Activated CD4-positive, alpha-beta memory T cell treated with anti-CD3 and anti-CD28 coated beads for 36 hours (primary cell): ENCODE data around the gene POLR1A. TPM values are rescaled to one million over a fixed set of nuclear protein-coding genes. Genes with fewer than 3 reads are reported as not detected.

Source experiments
- CTCF ChIA-PET: fragments of 350-600 bp; sonication (Branson Sonifier 250); formaldehyde crosslinking; loops from one replicate; lab custom pipeline; 2021; ENCODE audit warnings: antibody characterized with exemption, inconsistent platforms; lab: Charles Lee
- POLR2A ChIA-PET: fragments of 350-600 bp; sonication (Branson Sonifier 250); formaldehyde crosslinking; loops from one replicate; lab custom pipeline; 2021; ENCODE audit warnings: antibody characterized with exemption; lab: Charles Lee
- DNase-seq: peaks from one replicate; pipeline ENCODE4 v3.0.0-alpha.2; 2020
- H3K27ac Mint-ChIP-seq: one replicate; pipeline ENCODE4 v1.8.0; 2021; ENCODE audit warnings: mixed read lengths
- H3K27me3 Mint-ChIP-seq: one replicate; pipeline ENCODE4 v1.8.0; 2021; ENCODE audit warnings: mixed read lengths
- H3K36me3 Mint-ChIP-seq: one replicate; pipeline ENCODE4 v1.8.0; 2021; ENCODE audit warnings: mixed read lengths
- H3K4me1 Mint-ChIP-seq: one replicate; pipeline ENCODE4 v1.8.0; 2021; ENCODE audit warnings: low read depth, mixed read lengths
- H3K4me3 Mint-ChIP-seq: one replicate; pipeline ENCODE4 v1.8.0; 2021; ENCODE audit warnings: mild to moderate bottlenecking, mixed read lengths
- H3K9me3 Mint-ChIP-seq: one replicate; pipeline ENCODE4 v1.8.0; 2021; ENCODE audit warnings: mixed read lengths
- intact Hi-C: fragments of 100-400 bp; cut with micrococcal nuclease; formaldehyde crosslinking; loops from one replicate; pipeline ENCODE4 v1.15.1; 2023
- total RNA-seq, 2 experiments: library from RNA; stranded (reverse); gene quantifications; one replicate each; pipeline ENCODE4 v1.2.3, GENCODE V29; 2021

The POLR1A gene
- total RNA-seq, 2 experiments from 2014 or later: 27.2 to 33.8 TPM

DNA sequence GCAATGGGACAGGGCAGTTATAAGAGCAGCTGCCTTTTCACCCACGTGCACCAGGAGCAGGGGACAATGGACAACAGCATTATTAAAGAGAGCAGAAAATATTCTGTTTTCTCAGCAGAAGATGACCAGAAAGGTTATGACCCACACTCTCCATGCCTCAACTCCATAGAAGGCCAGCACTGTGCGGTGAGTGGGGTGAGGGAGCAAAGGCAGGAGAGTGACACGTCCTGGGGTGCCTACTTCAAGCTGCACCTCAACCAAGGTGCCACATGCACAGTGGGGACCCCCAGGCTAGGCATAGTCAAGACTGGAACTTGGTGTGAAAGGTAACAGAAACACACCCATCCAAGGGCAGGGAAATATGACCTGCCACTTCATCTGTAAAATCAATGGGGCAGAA lies 50.4 kb downstream of the POLR1A start:
- Mint-ChIP-seq H3K9me3 (no peaks in the 10 kb centered on the region), H3K36me3 (peaks cover 39% of the 10 kb centered on the region), H3K4me1 (no peaks in the 10 kb centered on the region), H3K27ac (no peak overlapping the region), H3K4me3 (no peak overlapping the region), H3K27me3 (no peaks in the 10 kb centered on the region)
- intact Hi-C loops: no loop called here
- DNase-seq: no peak
- POLR2A ChIA-PET: no interaction called here
- CTCF ChIA-PET: no interaction called here

DNA sequence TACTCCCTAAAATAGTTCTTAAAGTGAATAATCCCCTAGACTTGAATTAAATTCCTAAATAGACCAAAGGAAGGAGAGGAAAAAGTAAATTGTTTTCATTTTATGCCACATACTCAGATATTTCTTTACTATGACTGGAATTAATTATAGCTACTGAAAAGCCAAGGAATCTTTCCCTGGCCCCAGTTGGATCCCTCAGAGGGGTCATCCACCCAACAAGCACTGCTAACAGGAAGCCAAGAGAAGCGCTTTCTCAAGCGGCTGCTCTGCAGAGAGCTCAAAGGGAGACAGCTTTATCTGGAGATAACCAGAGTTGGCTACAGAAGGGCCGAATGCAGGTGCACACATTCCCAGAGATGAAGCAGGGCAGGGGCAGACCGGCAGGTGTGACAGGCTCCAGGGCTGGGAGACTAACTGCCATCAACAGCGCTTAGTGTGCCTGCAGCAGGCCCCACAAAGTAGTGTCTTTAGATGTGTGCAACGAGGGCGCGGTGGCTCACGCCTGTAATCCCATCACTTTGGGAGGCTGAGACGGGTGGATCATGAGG lies 51.1 kb downstream of the POLR1A start:
- no peak for DNase-seq
- Mint-ChIP-seq H3K27me3 (no peaks in the 10 kb centered on the region), H3K9me3 (no peaks in the 10 kb centered on the region), H3K36me3 (peaks cover 38% of the 10 kb centered on the region), H3K27ac (no peak overlapping the region), H3K4me1 (no peaks in the 10 kb centered on the region), H3K4me3 (no peak overlapping the region)
- intact Hi-C loops: no loop called here
- POLR2A ChIA-PET: no interaction called here
- CTCF ChIA-PET: no interaction called here

GRCh38 chr2:86053166-86053565 lies 52.5 kb downstream of the POLR1A start:
- no peaks in the 10 kb centered on the region for H3K9me3 Mint-ChIP-seq
- ChIA-PET CTCF (interaction anchor here (1.0 to 1.6 kb wide), 3 partner anchors 27 to 239 kb away, joined by 3 to 7 read pairs (median 4); no protein-coding TSS in a partner anchor), POLR2A (no interaction called here)
- no peaks in the 10 kb centered on the region for H3K27me3 Mint-ChIP-seq
- peaks cover 38% of the 10 kb centered on the region for H3K36me3 Mint-ChIP-seq
- no peaks in the 10 kb centered on the region for H3K4me1 Mint-ChIP-seq
- H3K27ac Mint-ChIP-seq: no peak overlapping the region
- H3K4me3 Mint-ChIP-seq: no peak overlapping the region
- intact Hi-C loops: no loop called here
- no peak for DNase-seq

- H3K27ac Mint-ChIP-seq: no peak overlapping the region
- no peaks in the 10 kb centered on the region for H3K9me3 Mint-ChIP-seq
- no peaks in the 10 kb centered on the region for H3K27me3 Mint-ChIP-seq
- DNase-seq: no peak
- ChIA-PET POLR2A (no interaction called here), CTCF (interaction anchor here (1.0 to 1.6 kb wide), 3 partner anchors 27 to 239 kb away, joined by 3 to 7 read pairs (median 4); no protein-coding TSS in a partner anchor)
- H3K36me3 Mint-ChIP-seq: peaks cover 38% of the 10 kb centered on the region
- H3K4me3 Mint-ChIP-seq: no peak overlapping the region
- intact Hi-C loops: no loop called here
- H3K4me1 Mint-ChIP-seq: no peaks in the 10 kb centered on the region
Observed at GRCh38 chr2:86052676-86053075, 53.0 kb downstream of the POLR1A start.

DNA sequence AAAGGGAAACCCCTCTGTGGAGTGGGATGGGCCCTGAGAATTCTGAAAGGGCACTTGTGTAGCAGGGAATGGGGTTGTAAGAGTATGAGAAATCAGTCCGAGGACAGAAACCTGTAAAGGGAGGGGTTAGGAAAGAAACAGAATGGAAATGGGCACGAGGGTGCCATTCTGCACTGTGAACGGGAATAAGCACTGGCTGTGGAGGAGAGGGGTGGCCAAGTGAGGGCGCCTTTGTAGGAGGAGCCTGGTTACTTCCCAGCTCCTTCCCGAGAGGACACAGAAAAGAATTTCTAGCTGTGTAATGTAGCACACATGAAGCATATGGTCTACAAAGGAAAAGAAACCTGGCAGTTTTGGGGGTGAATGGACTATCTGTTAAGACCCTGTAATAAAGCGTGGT lies 53.4 kb downstream of the POLR1A start:
- Mint-ChIP-seq H3K27me3 (no peaks in the 10 kb centered on the region), H3K27ac (no peak overlapping the region), H3K36me3 (peaks cover 36% of the 10 kb centered on the region), H3K4me3 (no peak overlapping the region), H3K9me3 (no peaks in the 10 kb centered on the region), H3K4me1 (no peaks in the 10 kb centered on the region)
- ChIA-PET CTCF (interaction anchor here (1.4 to 1.6 kb wide), 2 partner anchors 28 to 225 kb away, joined by 4 to 7 read pairs; no protein-coding TSS in a partner anchor), POLR2A (no interaction called here)
- intact Hi-C loops: no loop called here
- no peak for DNase-seq

- Mint-ChIP-seq H3K4me1 (no peaks in the 10 kb centered on the region), H3K4me3 (no peak overlapping the region), H3K36me3 (peaks cover 45% of the 10 kb centered on the region), H3K9me3 (no peaks in the 10 kb centered on the region), H3K27ac (no peak overlapping the region), H3K27me3 (no peaks in the 10 kb centered on the region)
- POLR2A ChIA-PET: no interaction called here
- CTCF ChIA-PET: interaction anchor here (0.9 to 1.6 kb wide), 4 partner anchors 9 to 237 kb away, joined by 3 to 4 read pairs (median 3); no protein-coding TSS in a partner anchor
- no peak for DNase-seq
- intact Hi-C loops: no loop called here
Observed at GRCh38 chr2:86050301-86050700, 55.4 kb downstream of the POLR1A start.

DNA sequence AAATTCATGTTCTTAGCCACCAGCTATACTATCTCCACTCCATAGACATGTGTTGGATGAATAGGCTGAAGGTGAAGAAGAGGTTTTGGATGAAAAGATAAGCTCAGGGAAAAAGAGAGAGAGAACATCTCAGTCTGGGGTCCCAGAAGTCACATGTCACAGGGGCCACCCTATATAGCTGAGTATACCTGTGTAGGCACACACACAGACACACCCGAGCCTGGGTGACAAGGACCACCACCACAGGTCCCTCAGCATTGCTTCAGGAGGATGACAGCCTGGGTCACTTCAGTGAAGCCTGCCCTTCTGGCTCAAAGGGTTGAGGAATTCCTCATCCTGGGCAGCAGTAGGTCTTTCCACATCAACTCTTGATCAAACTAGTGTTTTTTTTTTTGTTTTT lies 56.2 kb downstream of the POLR1A start:
- ChIA-PET CTCF (no interaction called here), POLR2A (no interaction called here)

GRCh38 chr2:86048888-86049287 lies 56.8 kb downstream of the POLR1A start:
- peaks cover 47% of the 10 kb centered on the region for H3K36me3 Mint-ChIP-seq
- H3K9me3 Mint-ChIP-seq: no peaks in the 10 kb centered on the region
- H3K27ac Mint-ChIP-seq: no peak overlapping the region
- no peaks in the 10 kb centered on the region for H3K27me3 Mint-ChIP-seq
- intact Hi-C loops: no loop called here
- POLR2A ChIA-PET: no interaction called here
- no peaks in the 10 kb centered on the region for H3K4me1 Mint-ChIP-seq
- DNase-seq: no peak
- CTCF ChIA-PET: no interaction called here
- H3K4me3 Mint-ChIP-seq: no peak overlapping the region

More for the DNA sequence above, 56.2 kb downstream of the POLR1A start:
- Mint-ChIP-seq H3K9me3 (no peaks in the 10 kb centered on the region), H3K27me3 (no peaks in the 10 kb centered on the region), H3K27ac (no peak overlapping the region), H3K4me3 (no peak overlapping the region), H3K36me3 (peaks cover 48% of the 10 kb centered on the region), H3K4me1 (no peaks in the 10 kb centered on the region)
- DNase-seq: no peak
- intact Hi-C loops: no loop called here

- no peaks in the 10 kb centered on the region for H3K27me3 Mint-ChIP-seq
- CTCF ChIA-PET: interaction anchor here (1.0 kb wide), 1 partner anchor 222 kb away, joined by 4 read pairs; no protein-coding TSS in a partner anchor
- intact Hi-C loops: no loop called here
- H3K27ac Mint-ChIP-seq: no peak overlapping the region
- H3K4me1 Mint-ChIP-seq: no peaks in the 10 kb centered on the region
- POLR2A ChIA-PET: no interaction called here
- peaks cover 44% of the 10 kb centered on the region for H3K36me3 Mint-ChIP-seq
- H3K9me3 Mint-ChIP-seq: no peaks in the 10 kb centered on the region
- no peak for DNase-seq
- no peak overlapping the region for H3K4me3 Mint-ChIP-seq
Observed at GRCh38 chr2:86048383-86048701, 57.3 kb downstream of the POLR1A start.

- ChIA-PET POLR2A (no interaction called here), CTCF (interaction anchor here (1.0 to 1.7 kb wide), 2 partner anchors 9 to 221 kb away, joined by 4 read pairs; no protein-coding TSS in a partner anchor)
- Mint-ChIP-seq H3K27ac (no peak overlapping the region), H3K27me3 (no peaks in the 10 kb centered on the region), H3K4me3 (no peak overlapping the region), H3K9me3 (no peaks in the 10 kb centered on the region), H3K36me3 (peaks cover 41% of the 10 kb centered on the region), H3K4me1 (no peaks in the 10 kb centered on the region)
- DNase-seq: no peak
- intact Hi-C loops: no loop called here
Observed at GRCh38 chr2:86047575-86048382, 57.9 kb downstream of the POLR1A start.

- CTCF ChIA-PET: no interaction called here
- Mint-ChIP-seq H3K27me3 (no peaks in the 10 kb centered on the region), H3K9me3 (no peaks in the 10 kb centered on the region), H3K36me3 (peaks cover 45% of the 10 kb centered on the region), H3K27ac (no peak overlapping the region), H3K4me1 (peaks cover 19% of the 10 kb centered on the region), H3K4me3 (no peak overlapping the region)
- DNase-seq: no peak
- POLR2A ChIA-PET: no interaction called here
- intact Hi-C loops: no loop called here
Observed at GRCh38 chr2:86045541-86045940, 60.1 kb downstream of the POLR1A start.

DNA sequence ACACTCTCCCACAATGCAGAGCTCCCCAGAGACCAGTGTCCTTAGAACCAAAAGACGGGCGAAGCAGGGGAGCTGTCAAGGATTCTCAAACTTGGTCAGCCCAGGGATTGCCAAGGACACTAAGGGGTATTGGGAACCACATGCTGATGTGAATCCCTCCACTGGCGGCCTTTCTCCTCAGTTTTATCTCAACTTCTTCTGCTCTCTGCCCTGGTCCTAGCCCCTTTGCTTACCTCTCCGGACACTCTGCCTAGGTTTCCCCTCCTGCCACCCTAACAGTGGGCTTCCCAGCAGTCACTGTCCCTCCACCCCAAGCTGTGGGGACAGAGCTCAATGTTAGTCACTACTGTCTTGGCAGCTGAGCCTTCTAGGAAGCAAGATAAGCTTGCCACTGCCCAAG lies 61.1 kb downstream of the POLR1A start:
- intact Hi-C loops: no loop called here
- ChIA-PET CTCF (interaction anchor here (0.7 kb wide), 1 partner anchor 217 kb away, joined by 3 read pairs; no protein-coding TSS in a partner anchor), POLR2A (interaction anchor here (0.6 kb wide), 1 partner anchor 405 kb away, joined by 4 read pairs; no protein-coding TSS in a partner anchor)
- no peak overlapping the region for H3K27ac Mint-ChIP-seq
- H3K36me3 Mint-ChIP-seq: peaks cover 54% of the 10 kb centered on the region
- no peaks in the 10 kb centered on the region for H3K27me3 Mint-ChIP-seq
- no peak for DNase-seq
- no peaks in the 10 kb centered on the region for H3K9me3 Mint-ChIP-seq
- H3K4me1 Mint-ChIP-seq: peaks cover 28% of the 10 kb centered on the region
- H3K4me3 Mint-ChIP-seq: no peak overlapping the region
